H9 (cell line): ENCODE data around the gene CENPP. TPM values are rescaled to one million over a fixed set of nuclear protein-coding genes. Genes with fewer than 3 reads are reported as not detected.
"Not testable (repeated sequence)": the region's sequence is repeated elsewhere in the genome, so short reads cannot be mapped to it uniquely, and the experiment has no call there.

Source experiments
- DNase-seq: peaks from one replicate; pipeline ENCODE4 v3.0.0-alpha.2; 2017
- H2AFZ ChIP-seq: one replicate; pipeline ENCODE4 v1.6.1; 2013; ENCODE audit warnings: mild to moderate bottlenecking, low read length, control low read depth, moderate library complexity
- H2AK5ac ChIP-seq: 2 replicates; pipeline ENCODE4 v1.6.1; 2013; ENCODE audit warnings: low read length, control low read depth, mixed read lengths; ENCODE audit not compliant: insufficient read length
- H2BK120ac ChIP-seq: one replicate; pipeline ENCODE4 v1.6.1; 2013; ENCODE audit warnings: low read depth, mild to moderate bottlenecking, low read length, control low read depth, inconsistent platforms; ENCODE audit not compliant: poor library complexity, severe bottlenecking
- H2BK12ac ChIP-seq: 2 replicates; pipeline ENCODE4 v1.6.1; 2013; ENCODE audit warnings: low read length, control low read depth, mixed read lengths, low read depth; ENCODE audit not compliant: insufficient read length
- H2BK15ac ChIP-seq: 2 replicates; pipeline ENCODE4 v1.6.1; 2013; ENCODE audit warnings: low read depth, low read length, control low read depth
- H2BK20ac ChIP-seq: one replicate; pipeline ENCODE4 v1.6.1; 2013; ENCODE audit warnings: low read depth, mild to moderate bottlenecking, low read length, control low read depth, inconsistent platforms; ENCODE audit not compliant: poor library complexity, severe bottlenecking
- H2BK5ac ChIP-seq: 2 replicates; pipeline ENCODE4 v1.6.1; 2013; ENCODE audit warnings: low read length, control low read depth, mixed read lengths; ENCODE audit not compliant: insufficient read length
- H3K14ac ChIP-seq: 2 replicates; pipeline ENCODE4 v1.6.1; 2013; ENCODE audit warnings: low read length, control low read depth; ENCODE audit not compliant: insufficient read depth
- H3K18ac ChIP-seq: 2 replicates; pipeline ENCODE4 v1.6.1; 2013; ENCODE audit warnings: low read depth, mild to moderate bottlenecking, mixed read lengths, low read length, control low read depth; ENCODE audit not compliant: insufficient read length
- H3K23ac ChIP-seq: 2 replicates; pipeline ENCODE4 v1.6.1; 2013; ENCODE audit warnings: low read length, control low read depth, mixed read lengths, low read depth; ENCODE audit not compliant: insufficient read length
- H3K23me2 ChIP-seq: 2 replicates; pipeline ENCODE4 v1.6.1; 2013; ENCODE audit warnings: low read depth, mild to moderate bottlenecking, mixed read lengths, low read length, control low read depth; ENCODE audit not compliant: insufficient read length, poor library complexity, severe bottlenecking
- H3K27ac ChIP-seq: 2 replicates; pipeline ENCODE4 v1.5.1; 2013; ENCODE audit warnings: low read length, control low read depth, mixed read lengths, low read depth; ENCODE audit not compliant: insufficient read length
- H3K27me3 ChIP-seq: 2 replicates; pipeline ENCODE4 v1.6.1; 2013; ENCODE audit warnings: low read length, control low read depth, inconsistent platforms; ENCODE audit not compliant: insufficient read depth
- H3K4ac ChIP-seq: 2 replicates; pipeline ENCODE4 v1.6.1; 2013; ENCODE audit warnings: low read depth, mild to moderate bottlenecking, control low read depth, inconsistent platforms, low read length, moderate library complexity
- H3K4me1 ChIP-seq: 2 replicates; pipeline ENCODE4 v1.6.1; 2013; ENCODE audit warnings: low read length, control low read depth, inconsistent platforms; ENCODE audit not compliant: insufficient read depth
- H3K4me2 ChIP-seq: 2 replicates; pipeline ENCODE4 v1.6.1; 2013; ENCODE audit warnings: low read length, control low read depth, mixed read lengths; ENCODE audit not compliant: insufficient read length, insufficient read depth
- H3K56ac ChIP-seq: 2 replicates; pipeline ENCODE4 v1.6.1; 2013; ENCODE audit warnings: low read depth, mild to moderate bottlenecking, mixed read lengths, low read length, control low read depth; ENCODE audit not compliant: insufficient read length
- H3K79me1 ChIP-seq: 2 replicates; pipeline ENCODE4 v1.6.1; 2013; ENCODE audit warnings: low read depth, mild to moderate bottlenecking, moderate library complexity, low read length, control low read depth, inconsistent platforms; ENCODE audit not compliant: insufficient read depth, poor library complexity, severe bottlenecking
- H3K79me2 ChIP-seq: 2 replicates; pipeline ENCODE4 v1.6.1; 2013; ENCODE audit warnings: low read length, control low read depth, inconsistent platforms; ENCODE audit not compliant: insufficient read depth
- H3K9ac ChIP-seq: 2 replicates; pipeline ENCODE4 v1.6.1; 2013; ENCODE audit warnings: low read length, control low read depth, mixed read lengths; ENCODE audit not compliant: insufficient read length; ENCODE audit errors: extremely low read depth
- H3K9me3 ChIP-seq: one replicate; pipeline ENCODE4 v1.6.1; 2013; ENCODE audit warnings: low read depth, low read length, inconsistent platforms; ENCODE audit not compliant: control insufficient read depth
- H3T11ph ChIP-seq: one replicate; pipeline ENCODE4 v1.6.1; 2013; ENCODE audit warnings: mild to moderate bottlenecking, low read length, control low read depth, inconsistent platforms
- H4K20me1 ChIP-seq: one replicate; pipeline ENCODE4 v1.6.1; 2013; ENCODE audit not compliant: control insufficient read depth, insufficient read length, insufficient read depth
- H4K5ac ChIP-seq: 2 replicates; pipeline ENCODE4 v1.6.1; 2013; ENCODE audit warnings: low read depth, mild to moderate bottlenecking, mixed read lengths, low read length, control low read depth; ENCODE audit not compliant: insufficient read length
- H4K8ac ChIP-seq: replicated peaks from 2 replicates; pipeline ENCODE4 v1.6.1; 2013; ENCODE audit warnings: low read length, control low read depth, mixed read lengths, low read depth; ENCODE audit not compliant: insufficient read length
- H4K91ac ChIP-seq: 2 replicates; pipeline ENCODE4 v1.6.1; 2013; ENCODE audit warnings: low read depth, mild to moderate bottlenecking, moderate library complexity, mixed read lengths, low read length, control low read depth; ENCODE audit not compliant: insufficient read length
- H3K27ac Mint-ChIP-seq, 3 experiments: 2 replicates in 2 of 3; 3 replicates in 1 of 3; pipeline ENCODE4 v1.8.0; 2020 to 2021; ENCODE audit warnings: mixed read lengths in 3 of 3, mild to moderate bottlenecking in 1 of 3, moderate library complexity in 1 of 3
- H3K27me3 Mint-ChIP-seq: 2 replicates; pipeline ENCODE4 v1.8.0; 2021; ENCODE audit warnings: low read depth, mild to moderate bottlenecking, moderate library complexity, mixed read lengths
- H3K36me3 Mint-ChIP-seq, 3 experiments: 2 replicates in 2 of 3; 3 replicates in 1 of 3; pipeline ENCODE4 v1.8.0; 2020 to 2021; ENCODE audit warnings: low read depth in 3 of 3, mixed read lengths in 3 of 3; ENCODE audit not compliant: insufficient read depth in 1 of 3
- H3K4me1 Mint-ChIP-seq, 2 experiments: 2 replicates each; pipeline ENCODE4 v1.8.0; 2020; ENCODE audit warnings: mixed read lengths in 2 of 2
- H3K4me3 Mint-ChIP-seq, 2 experiments: 2 replicates in 1 of 2; 3 replicates in 1 of 2; pipeline ENCODE4 v1.8.0; 2020 to 2021; ENCODE audit warnings: mild to moderate bottlenecking in 2 of 2, mixed read lengths in 2 of 2, moderate library complexity in 1 of 2
- H3K9me3 Mint-ChIP-seq, 2 experiments: 2 replicates in 1 of 2; 3 replicates in 1 of 2; pipeline ENCODE4 v1.8.0; 2020; ENCODE audit warnings: mild to moderate bottlenecking in 2 of 2, mixed read lengths in 2 of 2, moderate library complexity in 1 of 2
- WGBS: extraction: QIAGEN DNeasy Blood & Tissue Kit; methylation state at CpG from one replicate; pipeline ENCODE4 v1.1.7; 2013; ENCODE audit warnings: missing lambda C conversion rate, low lambda C conversion rate, mixed read lengths; ENCODE audit not compliant: insufficient read length; ENCODE audit errors: extremely low coverage; 5-methylcytosine and 5-hydroxymethylcytosine counted together
- total RNA-seq: library from RNA; stranded (reverse); gene quantifications from 2 replicates; pipeline ENCODE4 v1.2.1, GENCODE V29; 2021
- TF ChIP-seq, protein P1 (sequence below): fragments of 200-600 bp; sonication (generic); conservative IDR thresholded peaks from 3 replicates; pipeline ENCODE4 v1.8.0; 2021; ENCODE audit warnings: antibody characterized with exemption, mild to moderate bottlenecking

Gene CENPP
- total RNA-seq, 1 experiment from 2014 or later, result 9.1 TPM

DNA sequence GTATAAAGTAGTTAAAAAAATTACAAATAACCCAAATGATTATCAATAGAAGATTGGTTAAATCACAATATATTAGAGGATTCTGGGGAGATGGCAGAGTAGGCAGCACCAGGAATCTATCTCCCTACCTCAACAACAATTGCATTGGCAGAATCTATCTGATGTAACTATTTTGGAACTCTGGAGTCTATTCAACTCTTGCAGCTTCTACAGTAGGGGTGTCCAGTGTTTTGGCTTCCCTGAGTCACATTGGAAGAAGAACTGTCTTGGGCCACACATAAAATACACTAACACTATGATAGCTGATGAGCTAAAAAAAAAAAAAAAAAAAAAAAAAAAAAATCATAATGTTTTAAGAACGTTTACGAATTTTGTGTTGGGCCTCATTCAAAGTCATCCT is 239.2 kb downstream of the CENPP start:
- Histone ChIP-seq H2BK120ac (no peak overlapping the region), H3K18ac (no peak overlapping the region), H4K91ac (no peak overlapping the region), H3K27ac (no peak overlapping the region), H3K4me2 (no peak overlapping the region), H3K56ac (no peak overlapping the region), H3K4me1 (no peaks in the 10 kb centered on the region), H2BK20ac (no peak overlapping the region), H4K5ac (no peak overlapping the region), H3K79me2 (no peaks in the 10 kb centered on the region), H2BK5ac (no peak overlapping the region), H3K9ac (no peak overlapping the region), H3K79me1 (no peaks in the 10 kb centered on the region), H3K9me3 (no peaks in the 10 kb centered on the region), H3T11ph (no peak overlapping the region), H3K14ac (no peak overlapping the region), H3K23me2 (no peaks in the 10 kb centered on the region), H3K27me3 (no peaks in the 10 kb centered on the region), H3K23ac (no peak overlapping the region), H4K8ac (no peak overlapping the region), H2BK15ac (no peak overlapping the region), H2AFZ (no peak overlapping the region), H2AK5ac (no peak overlapping the region), H4K20me1 (no peaks in the 10 kb centered on the region), H2BK12ac (no peak overlapping the region), H3K4ac (no peak overlapping the region)
- WGBS, result no CpG with 5 or more reads among the region's 2 CpGs
- TF ChIP-seq, protein P1, sequence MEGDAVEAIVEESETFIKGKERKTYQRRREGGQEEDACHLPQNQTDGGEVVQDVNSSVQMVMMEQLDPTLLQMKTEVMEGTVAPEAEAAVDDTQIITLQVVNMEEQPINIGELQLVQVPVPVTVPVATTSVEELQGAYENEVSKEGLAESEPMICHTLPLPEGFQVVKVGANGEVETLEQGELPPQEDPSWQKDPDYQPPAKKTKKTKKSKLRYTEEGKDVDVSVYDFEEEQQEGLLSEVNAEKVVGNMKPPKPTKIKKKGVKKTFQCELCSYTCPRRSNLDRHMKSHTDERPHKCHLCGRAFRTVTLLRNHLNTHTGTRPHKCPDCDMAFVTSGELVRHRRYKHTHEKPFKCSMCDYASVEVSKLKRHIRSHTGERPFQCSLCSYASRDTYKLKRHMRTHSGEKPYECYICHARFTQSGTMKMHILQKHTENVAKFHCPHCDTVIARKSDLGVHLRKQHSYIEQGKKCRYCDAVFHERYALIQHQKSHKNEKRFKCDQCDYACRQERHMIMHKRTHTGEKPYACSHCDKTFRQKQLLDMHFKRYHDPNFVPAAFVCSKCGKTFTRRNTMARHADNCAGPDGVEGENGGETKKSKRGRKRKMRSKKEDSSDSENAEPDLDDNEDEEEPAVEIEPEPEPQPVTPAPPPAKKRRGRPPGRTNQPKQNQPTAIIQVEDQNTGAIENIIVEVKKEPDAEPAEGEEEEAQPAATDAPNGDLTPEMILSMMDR, result no peak
- Mint-ChIP-seq H3K36me3 (no peaks in the 10 kb centered on the region), H3K4me3 (no peak overlapping the region), H3K4me1 (peaks cover 4 to 9% of the 10 kb centered on the region in 2 experiments; a peak in 3 of 4 replicates), H3K27me3 (no peaks in the 10 kb centered on the region), H3K27ac (no peak overlapping the region), H3K9me3 (no peaks in the 10 kb centered on the region)
- no peak for DNase-seq

DNA sequence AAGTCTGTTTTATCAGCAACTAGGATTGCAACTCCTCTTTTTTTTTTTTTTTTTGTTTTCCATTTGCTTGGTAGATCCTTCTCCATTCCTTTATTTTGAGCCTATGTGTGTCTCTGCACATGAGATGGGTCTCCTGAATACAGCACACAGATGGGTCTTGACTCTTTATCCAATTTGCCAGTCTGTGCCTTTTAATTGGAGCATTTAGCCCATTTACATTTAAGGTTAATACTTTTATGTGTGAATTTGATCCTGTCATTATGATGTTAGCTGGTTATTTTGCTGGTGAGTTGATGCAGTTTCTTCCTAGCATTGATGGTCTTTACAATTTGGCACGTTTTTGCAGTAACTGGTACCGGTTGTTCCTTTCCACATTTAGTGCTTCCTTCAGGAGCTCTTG is 246.1 kb downstream of the CENPP start:
- not testable (repeated sequence) for H2BK20ac ChIP-seq, H3K4me1 ChIP-seq, H2AFZ ChIP-seq, H2BK120ac ChIP-seq, H3K14ac ChIP-seq, H3K9me3 ChIP-seq, H3K27ac ChIP-seq, DNase-seq, H3K79me2 ChIP-seq, H3T11ph ChIP-seq, H3K27me3 ChIP-seq, H4K91ac ChIP-seq, H2BK5ac ChIP-seq, H3K18ac ChIP-seq, H2AK5ac ChIP-seq, H3K36me3 Mint-ChIP-seq, H3K79me1 ChIP-seq, H3K9ac ChIP-seq, H4K20me1 ChIP-seq, H3K4me3 Mint-ChIP-seq, H3K27ac Mint-ChIP-seq, H3K23me2 ChIP-seq, H3K4me1 Mint-ChIP-seq, H3K56ac ChIP-seq, H3K4me2 ChIP-seq, H2BK15ac ChIP-seq, H4K8ac ChIP-seq, H3K27me3 Mint-ChIP-seq, H4K5ac ChIP-seq, H3K23ac ChIP-seq, H2BK12ac ChIP-seq, H3K4ac ChIP-seq
- peaks cover 7 to 22% of the 10 kb centered on the region in 2 experiments; a peak in 4 of 5 replicates for H3K9me3 Mint-ChIP-seq
- no CpG with 5 or more reads among the region's 2 CpGs for WGBS
